Measurements from ENCODE around the gene TRPV4.
A peak's percentile ranks its signal among the peaks of the same experiment; 100 is the strongest.

TRPV4 gene

DNA sequence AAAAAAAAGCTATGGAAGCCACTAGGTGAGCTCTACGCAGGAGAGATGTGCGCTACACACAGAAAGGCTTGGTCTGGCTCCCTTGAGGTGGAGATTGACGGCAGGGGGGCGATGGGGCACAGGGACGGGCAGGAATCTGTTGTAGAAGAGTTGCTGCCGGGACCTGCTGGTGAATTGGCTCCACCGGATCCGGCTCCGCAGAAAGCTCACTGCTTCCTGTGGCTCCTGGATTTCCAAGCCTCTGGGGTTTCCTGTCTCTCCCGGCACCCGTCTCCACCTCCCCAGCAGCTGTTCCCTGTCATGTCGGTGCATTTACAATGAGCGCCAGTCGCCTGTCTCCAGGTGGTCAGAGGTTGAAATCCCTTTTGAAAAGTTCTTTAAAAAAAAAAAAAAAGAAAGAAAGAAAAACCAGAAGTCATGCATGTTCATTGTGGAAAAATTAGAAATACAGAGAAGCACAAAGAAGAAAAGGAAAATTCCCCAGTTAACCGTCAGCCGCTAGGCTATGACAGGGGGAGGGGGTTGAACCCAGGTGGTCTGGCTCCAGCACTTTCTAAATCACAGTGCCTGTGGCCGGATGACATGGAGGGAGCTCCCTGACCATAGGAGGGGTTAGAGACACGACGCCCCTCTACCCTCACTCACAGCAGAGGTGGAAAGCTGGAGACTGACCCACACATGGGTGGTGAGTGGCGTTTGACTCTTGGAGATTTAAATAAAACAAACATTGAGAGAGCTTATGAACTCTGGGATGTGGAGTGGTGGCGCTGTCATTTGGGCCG lies 98.8 kb downstream of the TRPV4 start:
- peak overlapping the region; percentile 16; the same call in 1 of the 2 replicates for H3K27ac ChIP-seq
- TF ChIP-seq, protein P1, sequence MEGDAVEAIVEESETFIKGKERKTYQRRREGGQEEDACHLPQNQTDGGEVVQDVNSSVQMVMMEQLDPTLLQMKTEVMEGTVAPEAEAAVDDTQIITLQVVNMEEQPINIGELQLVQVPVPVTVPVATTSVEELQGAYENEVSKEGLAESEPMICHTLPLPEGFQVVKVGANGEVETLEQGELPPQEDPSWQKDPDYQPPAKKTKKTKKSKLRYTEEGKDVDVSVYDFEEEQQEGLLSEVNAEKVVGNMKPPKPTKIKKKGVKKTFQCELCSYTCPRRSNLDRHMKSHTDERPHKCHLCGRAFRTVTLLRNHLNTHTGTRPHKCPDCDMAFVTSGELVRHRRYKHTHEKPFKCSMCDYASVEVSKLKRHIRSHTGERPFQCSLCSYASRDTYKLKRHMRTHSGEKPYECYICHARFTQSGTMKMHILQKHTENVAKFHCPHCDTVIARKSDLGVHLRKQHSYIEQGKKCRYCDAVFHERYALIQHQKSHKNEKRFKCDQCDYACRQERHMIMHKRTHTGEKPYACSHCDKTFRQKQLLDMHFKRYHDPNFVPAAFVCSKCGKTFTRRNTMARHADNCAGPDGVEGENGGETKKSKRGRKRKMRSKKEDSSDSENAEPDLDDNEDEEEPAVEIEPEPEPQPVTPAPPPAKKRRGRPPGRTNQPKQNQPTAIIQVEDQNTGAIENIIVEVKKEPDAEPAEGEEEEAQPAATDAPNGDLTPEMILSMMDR (conservative IDR thresholded peaks at IDR 0.05), result no peak
